Naive thymus-derived CD8-positive, alpha-beta T cell (primary cell): ENCODE measurements around the gene RPL13A. TPM values are rescaled to one million over a fixed set of nuclear protein-coding genes. Genes with fewer than 3 reads are reported as not detected.
A peak's percentile ranks its signal among the peaks of the same experiment; 100 is the strongest.

Source experiments
- ATAC-seq, 2 donors: fragments of 150-1000 bp; cut with Tn5 transposase in 1 of 2; sonication (Bioruptor Pico), chemical (Tn5 transposase) in 1 of 2; 1 replicate in 1 of 2; 2 replicates in 1 of 2; pipeline ENCODE4 v1.10.0; 2021; ENCODE audit warnings: mild to moderate bottlenecking in 2 of 2, moderate library complexity in 2 of 2
- POLR2A ChIA-PET: fragments of 350-600 bp; sonication (Branson Sonifier 250); formaldehyde crosslinking; loops from one replicate; lab custom pipeline; 2021; ENCODE audit warnings: antibody characterized with exemption; lab: Charles Lee
- DNase-seq, 10 donors: peaks; one replicate each; pipeline versions ENCODE4 v3.0.0 to v3.0.0-alpha.2; 2020 to 2022
- H3K27ac Mint-ChIP-seq, 10 donors: one replicate each; pipeline ENCODE4 v1.8.0; 2020 to 2022; ENCODE audit warnings: mild to moderate bottlenecking in 10 of 10, mixed read lengths in 10 of 10, moderate library complexity in 4 of 10, inconsistent platforms in 1 of 10
- H3K27me3 Mint-ChIP-seq, 5 donors: one replicate each; pipeline ENCODE4 v1.8.0; 2021 to 2022; ENCODE audit warnings: mixed read lengths in 5 of 5
- H3K36me3 Mint-ChIP-seq, 3 donors: one replicate each; pipeline ENCODE4 v1.8.0; 2020 to 2022; ENCODE audit warnings: mixed read lengths in 3 of 3, mild to moderate bottlenecking in 2 of 3, inconsistent platforms in 1 of 3
- H3K4me1 Mint-ChIP-seq, 4 donors: one replicate each; pipeline ENCODE4 v1.8.0; 2021 to 2022; ENCODE audit warnings: mixed read lengths in 4 of 4
- H3K4me3 Mint-ChIP-seq, 10 donors: one replicate each; pipeline ENCODE4 v1.8.0; 2020 to 2022; ENCODE audit warnings: mild to moderate bottlenecking in 10 of 10, mixed read lengths in 10 of 10, moderate library complexity in 6 of 10, inconsistent platforms in 1 of 10
- H3K9me3 Mint-ChIP-seq, 9 donors: one replicate each; pipeline ENCODE4 v1.8.0; 2020 to 2022; ENCODE audit warnings: mixed read lengths in 9 of 9, mild to moderate bottlenecking in 3 of 9, inconsistent platforms in 1 of 9, moderate library complexity in 1 of 9
- microRNA-seq: library from miRNA; unstranded; fragments of <30 nt; microRNA quantifications from one replicate; pipeline ENCODE4 v1.2.0, GENCODE V29; 2022; ENCODE audit warnings: borderline microRNAs expressed
- polyA plus RNA-seq, 3 donors: library from polyadenylated mRNA; unstranded; fragments of 300-500 nt; fragmentation: Illumina TruSeq; gene quantifications; one replicate each; pipeline ENCODE4 v1.2.3, GENCODE V29; 2021
- total RNA-seq, 8 experiments: library from RNA in 2 of 8; stranded (reverse) in 2 of 8; gene quantifications; one replicate each; pipeline ENCODE4 v1.2.3 and lab custom pipeline; 2021 to 2026

Gene RPL13A
- total and polyA plus RNA-seq, 5 experiments from 2014 or later: 3,162 to 5,167 (median 3,664) TPM

DNA sequence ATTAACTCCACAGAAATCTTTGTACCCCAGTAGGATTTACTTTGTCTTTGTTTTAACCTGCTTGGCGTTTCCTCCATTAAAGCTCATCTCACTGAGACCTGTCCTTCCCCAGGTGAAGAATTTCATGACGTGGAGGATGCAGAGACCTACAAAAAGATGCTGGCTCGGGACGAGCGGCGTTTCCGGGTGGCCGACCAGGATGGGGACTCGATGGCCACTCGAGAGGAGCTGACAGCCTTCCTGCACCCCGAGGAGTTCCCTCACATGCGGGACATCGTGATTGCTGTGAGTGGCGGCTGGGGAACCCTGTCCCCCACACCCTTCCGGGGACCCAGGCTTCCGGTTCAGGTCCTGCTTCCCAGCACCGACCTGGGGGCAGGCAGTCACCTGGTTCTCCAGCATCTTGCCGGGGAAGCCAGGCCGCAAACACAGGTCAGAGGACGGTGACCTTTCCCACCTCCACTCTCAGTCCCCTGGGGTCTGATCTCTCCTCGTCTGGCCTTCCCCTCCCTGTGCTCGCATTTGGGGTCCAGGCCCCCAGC is 49.6 kb downstream of the RPL13A start:
- H3K27ac Mint-ChIP-seq: no peak overlapping the region

DNA sequence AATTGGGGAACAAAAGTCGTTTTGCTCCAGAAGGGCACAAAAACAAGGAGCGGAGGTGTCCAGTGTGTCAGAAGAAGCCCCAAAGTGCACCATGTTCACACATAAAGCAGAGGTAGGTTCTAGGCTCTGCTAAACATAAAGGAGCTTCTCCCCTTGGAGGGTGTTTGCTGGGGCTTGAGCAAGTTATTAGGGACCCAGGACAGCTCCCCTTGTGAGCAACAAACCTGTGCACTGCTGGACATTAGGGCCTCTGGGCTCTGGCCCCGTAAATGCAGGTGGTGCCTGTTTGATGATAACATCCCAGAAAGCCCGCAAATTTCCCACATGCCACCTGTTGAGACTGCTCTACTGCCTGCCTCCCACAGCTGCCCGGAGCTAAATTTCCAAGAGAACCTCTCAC is 51.2 kb downstream of the RPL13A start:
- DNase-seq: no peak
- Mint-ChIP-seq H3K9me3 (no peaks in the 10 kb centered on the region), H3K27me3 (no peaks in the 10 kb centered on the region), H3K27ac (no peak overlapping the region), H3K4me1 (peaks cover 13 to 24% (median 18%) of the 10 kb centered on the region in 4 donors), H3K4me3 (no peak overlapping the region), H3K36me3 (no peaks in the 10 kb centered on the region)
- POLR2A ChIA-PET: interaction anchor here (1.2 to 1.5 kb wide), 2 partner anchors 14 to 48 kb away, joined by 3 to 4 read pairs; no protein-coding TSS in a partner anchor
- ATAC-seq: no peak

More for the DNA sequence above, 49.6 kb downstream of the RPL13A start:
- no peak for DNase-seq
- Mint-ChIP-seq H3K36me3 (no peaks in the 10 kb centered on the region), H3K4me3 (no peak overlapping the region), H3K4me1 (peaks cover 14 to 25% (median 24%) of the 10 kb centered on the region in 4 donors), H3K9me3 (no peaks in the 10 kb centered on the region), H3K27me3 (no peaks in the 10 kb centered on the region)
- POLR2A ChIA-PET: interaction anchor here (0.6 to 3.8 kb wide), 4 partner anchors 9 to 26 kb away, joined by 3 to 23 read pairs (median 5); partner anchors contain the start of gene RCN3
- ATAC-seq: no peak

DNA sequence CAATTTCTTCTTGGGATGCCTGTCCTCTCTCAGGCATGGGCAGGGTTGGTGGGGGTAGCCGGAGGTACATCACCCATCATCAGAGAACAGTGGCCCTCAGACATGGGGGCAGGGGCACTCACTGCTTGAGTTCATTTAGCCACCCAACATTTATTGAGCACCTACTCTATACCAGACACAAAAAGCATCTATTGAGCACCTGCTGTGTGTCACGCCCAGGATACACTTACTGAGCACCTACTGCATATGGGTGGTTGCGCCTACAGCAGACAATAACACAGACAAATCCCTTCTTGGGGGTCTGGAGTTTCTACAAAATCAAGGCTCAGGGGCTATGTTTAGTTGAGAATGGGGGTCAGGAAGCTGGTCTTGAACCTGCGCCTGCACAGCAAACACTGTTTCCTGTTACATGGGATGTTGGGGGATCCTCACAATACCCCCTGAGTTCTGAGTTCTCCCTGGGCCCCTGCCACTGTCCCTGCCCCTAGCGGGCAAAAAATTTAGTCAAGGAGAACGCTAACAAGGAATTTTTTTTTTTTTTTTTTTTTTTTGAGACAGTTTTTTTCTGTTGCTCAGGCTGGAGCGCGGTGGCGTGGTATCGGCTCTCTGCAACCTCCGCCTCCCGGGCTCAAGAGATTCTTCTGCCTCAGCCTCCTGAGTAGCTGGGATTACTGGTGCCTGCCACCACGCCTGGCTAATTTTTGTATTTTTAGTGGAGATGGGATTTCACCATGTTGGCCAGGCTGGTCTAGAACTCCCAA is 52.0 kb downstream of the RPL13A start:
- DNase-seq (no peak), ATAC-seq (no peak)
- H3K4me1 Mint-ChIP-seq: peaks cover 16 to 26% (median 20%) of the 10 kb centered on the region in 4 donors
- POLR2A ChIA-PET: interaction anchor here (0.7 to 1.2 kb wide), 2 partner anchors 47 to 133 kb away, joined by 4 read pairs; no protein-coding TSS in a partner anchor
- H3K36me3 Mint-ChIP-seq: no peaks in the 10 kb centered on the region
- H3K9me3 Mint-ChIP-seq: no peaks in the 10 kb centered on the region
- H3K27me3 Mint-ChIP-seq: no peaks in the 10 kb centered on the region
- H3K27ac Mint-ChIP-seq: peak overlapping the region in 2 of 10 donors; percentile 9 to 72
- no peak overlapping the region for H3K4me3 Mint-ChIP-seq

Small RNAs within 50 kb of the gene (microRNA-seq; reads per million reads assigned to microRNA genes)
- 53,977 reads per million, percentile 98 among the genes with 10 or more reads in this experiment for gene MIR150

Other genes starting within 250 kb of the RPL13A start
- 1 to 10 TPM; 6.0 to 6.9 TPM for gene SLC6A16, start 162.4 kb upstream of the RPL13A start, total RNA-seq
- gene SLC6A16, start 162.4 kb upstream of the RPL13A start, polyA plus RNA-seq: 1 to 10 TPM in 2 of 3 donors, under 1 TPM in 1; 0.97 to 1.5 (median 1.4) TPM
- 100 to 1,000 TPM; 328 to 337 TPM for gene CD37, start 152.2 kb upstream of the RPL13A start, total RNA-seq
- gene CD37, start 152.2 kb upstream of the RPL13A start, polyA plus RNA-seq: 100 to 1,000 TPM; 148 to 192 (median 177) TPM
- under 1 TPM; 0.21 to 0.49 TPM for gene TEAD2, start 125.2 kb upstream of the RPL13A start, total RNA-seq
- gene TEAD2, start 125.2 kb upstream of the RPL13A start, polyA plus RNA-seq: under 1 TPM in 1 of 3 donors, not detected in 2; 0.07 TPM
- not detected for gene DKKL1, start 123.7 kb upstream of the RPL13A start, total RNA-seq
- gene DKKL1, start 123.7 kb upstream of the RPL13A start, polyA plus RNA-seq: not detected
- under 1 TPM in 1 of 2 experiments, not detected in 1; 0.36 TPM for gene KASH5, start 99.4 kb upstream of the RPL13A start, total RNA-seq
- gene KASH5, start 99.4 kb upstream of the RPL13A start, polyA plus RNA-seq: under 1 TPM in 1 of 3 donors, not detected in 2; 0.22 TPM
- gene PTH2, start 64.2 kb upstream of the RPL13A start, total RNA-seq: not detected
- gene PTH2, start 64.2 kb upstream of the RPL13A start, polyA plus RNA-seq: not detected
- not detected for gene GFY, start 62.2 kb upstream of the RPL13A start, total RNA-seq
- not detected for gene GFY, start 62.2 kb upstream of the RPL13A start, polyA plus RNA-seq
- under 1 TPM; 0.27 to 0.73 TPM for gene SLC17A7, start 46.1 kb upstream of the RPL13A start, total RNA-seq
- not detected for gene SLC17A7, start 46.1 kb upstream of the RPL13A start, polyA plus RNA-seq
- gene PIH1D1, start 35.8 kb upstream of the RPL13A start, total RNA-seq: 100 to 1,000 TPM; 157 to 179 TPM
- gene PIH1D1, start 35.8 kb upstream of the RPL13A start, polyA plus RNA-seq: 10 to 100 TPM; 85.3 to 88.9 (median 86.7) TPM
- 10 to 100 TPM; 44.3 to 44.4 TPM for gene ALDH16A1, start 34.4 kb upstream of the RPL13A start, total RNA-seq
- 10 to 100 TPM; 28.3 to 38.0 (median 30.1) TPM for gene ALDH16A1, start 34.4 kb upstream of the RPL13A start, polyA plus RNA-seq
- 100 to 1,000 TPM; 106 to 112 TPM for gene FLT3LG, start 13.4 kb upstream of the RPL13A start, total RNA-seq
- gene FLT3LG, start 13.4 kb upstream of the RPL13A start, polyA plus RNA-seq: 100 to 1,000 TPM; 108 to 205 (median 166) TPM
- 1,000 to 10,000 TPM; 3,084 to 3,152 TPM for gene RPS11, start 8.8 kb downstream of the RPL13A start, total RNA-seq
- gene RPS11, start 8.8 kb downstream of the RPL13A start, polyA plus RNA-seq: 1,000 to 10,000 TPM; 2,379 to 2,818 (median 2,600) TPM
- gene FCGRT, start 25.1 kb downstream of the RPL13A start, total RNA-seq: 10 to 100 TPM; 24.3 to 26.0 TPM
- gene FCGRT, start 25.1 kb downstream of the RPL13A start, polyA plus RNA-seq: 10 to 100 TPM; 50.3 to 62.9 (median 61.5) TPM
- gene RCN3, start 40.4 kb downstream of the RPL13A start, total RNA-seq: 1 to 10 TPM; 1.6 to 3.6 TPM
- gene RCN3, start 40.4 kb downstream of the RPL13A start, polyA plus RNA-seq: 1 to 10 TPM; 1.5 to 4.5 (median 2.8) TPM
- gene NOSIP, start 92.9 kb downstream of the RPL13A start, total RNA-seq: 100 to 1,000 TPM; 162 to 173 TPM
- 100 to 1,000 TPM; 662 to 854 (median 844) TPM for gene NOSIP, start 92.9 kb downstream of the RPL13A start, polyA plus RNA-seq
- 1 to 10 TPM; 1.9 to 2.4 TPM for gene PRRG2, start 93.7 kb downstream of the RPL13A start, total RNA-seq
- gene PRRG2, start 93.7 kb downstream of the RPL13A start, polyA plus RNA-seq: under 1 TPM; 0.28 to 0.34 (median 0.32) TPM
- gene PRR12, start 103.6 kb downstream of the RPL13A start, total RNA-seq: 10 to 100 TPM; 61.6 to 62.1 TPM
- gene PRR12, start 103.6 kb downstream of the RPL13A start, polyA plus RNA-seq: under 1 TPM; 0.24 to 0.69 (median 0.37) TPM
- 10 to 100 TPM; 10.4 to 12.7 TPM for gene RRAS, start 152.5 kb downstream of the RPL13A start, total RNA-seq
- gene RRAS, start 152.5 kb downstream of the RPL13A start, polyA plus RNA-seq: 10 to 100 TPM; 21.8 to 30.2 (median 28.4) TPM
- 10 to 100 TPM; 51.0 to 62.3 TPM for gene SCAF1, start 154.6 kb downstream of the RPL13A start, total RNA-seq
- gene SCAF1, start 154.6 kb downstream of the RPL13A start, polyA plus RNA-seq: 1 to 10 TPM; 1.1 to 2.5 (median 1.2) TPM
- 100 to 1,000 TPM; 279 to 303 TPM for gene IRF3, start 178.2 kb downstream of the RPL13A start, total RNA-seq
- 10 to 100 TPM; 54.6 to 76.1 (median 65.1) TPM for gene IRF3, start 178.2 kb downstream of the RPL13A start, polyA plus RNA-seq
- gene BCL2L12, start 178.3 kb downstream of the RPL13A start, total RNA-seq: 10 to 100 TPM; 22.5 to 24.0 TPM
- 10 to 100 TPM; 19.3 to 20.6 (median 19.6) TPM for gene BCL2L12, start 178.3 kb downstream of the RPL13A start, polyA plus RNA-seq
- gene PRMT1, start 189.7 kb downstream of the RPL13A start, total RNA-seq: 100 to 1,000 TPM in 1 of 2 experiments, 10 to 100 TPM in 1; 97.4 to 100 TPM
- 100 to 1,000 TPM; 150 to 162 (median 158) TPM for gene PRMT1, start 189.7 kb downstream of the RPL13A start, polyA plus RNA-seq
- gene ADM5, start 202.0 kb downstream of the RPL13A start, total RNA-seq: 1 to 10 TPM; 3.5 to 5.1 TPM
- gene ADM5, start 202.0 kb downstream of the RPL13A start, polyA plus RNA-seq: under 1 TPM in 2 of 3 donors, not detected in 1; 0.14 to 0.53 TPM
- 1 to 10 TPM; 2.3 to 2.7 TPM for gene CPT1C, start 203.5 kb downstream of the RPL13A start, total RNA-seq
- gene CPT1C, start 203.5 kb downstream of the RPL13A start, polyA plus RNA-seq: under 1 TPM; 0.19 to 0.54 (median 0.40) TPM